ENCODE measurements around the gene ZSWIM5.
"Not testable (repeated sequence)": the region's sequence is repeated elsewhere in the genome, so short reads cannot be mapped to it uniquely, and the experiment has no call there.

ZSWIM5 gene

DNA sequence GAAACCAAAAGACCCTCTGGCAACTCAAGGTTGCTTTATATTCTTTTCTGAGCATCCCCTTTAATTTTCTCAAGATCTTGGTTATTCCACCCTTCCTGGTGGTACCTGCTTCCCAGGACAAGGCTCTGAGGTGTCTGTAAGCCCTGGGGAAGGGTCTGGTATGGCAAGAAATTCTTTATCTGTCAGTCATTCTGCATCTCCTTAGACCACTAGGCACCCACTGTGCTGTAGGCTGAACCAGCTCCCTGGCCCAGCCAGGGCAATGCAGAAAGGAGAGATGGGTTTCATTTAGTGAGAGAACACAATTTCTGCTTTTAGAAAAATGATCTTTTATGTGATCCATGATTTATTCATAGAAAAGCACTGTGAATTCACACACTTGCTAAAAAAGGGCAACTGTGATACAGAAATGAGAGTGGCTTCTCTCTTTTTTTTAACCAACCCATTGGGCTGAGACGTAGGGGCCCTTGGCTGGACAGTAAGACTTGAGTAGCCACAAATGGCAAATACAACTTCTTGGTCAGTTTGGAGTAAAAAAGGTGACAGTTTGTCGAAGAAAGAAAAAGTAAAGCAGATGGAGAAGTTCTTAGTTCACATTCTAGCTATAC is 190.2 kb downstream of the ZSWIM5 start:
- no peak for DNase-seq

DNA sequence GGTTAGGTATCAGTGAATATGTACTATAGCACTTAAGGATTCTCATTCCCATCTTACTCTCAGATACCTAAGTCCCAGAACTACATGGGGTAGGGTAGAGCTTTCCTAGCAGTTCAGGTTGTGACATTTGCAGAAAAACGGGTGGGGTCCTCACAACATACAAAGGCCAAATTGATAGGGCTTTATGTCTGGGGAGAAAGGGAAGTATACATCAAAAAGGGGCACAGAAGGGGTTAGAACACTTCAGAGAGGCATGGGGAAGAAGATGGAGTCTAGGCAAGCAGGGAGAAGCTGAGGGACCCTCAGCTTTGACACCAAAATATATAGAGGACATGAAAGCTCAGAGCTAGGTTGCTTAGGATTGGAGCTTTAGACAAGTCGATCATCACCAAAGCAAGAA is 190.7 kb downstream of the ZSWIM5 start:
- no peak for DNase-seq

DNA sequence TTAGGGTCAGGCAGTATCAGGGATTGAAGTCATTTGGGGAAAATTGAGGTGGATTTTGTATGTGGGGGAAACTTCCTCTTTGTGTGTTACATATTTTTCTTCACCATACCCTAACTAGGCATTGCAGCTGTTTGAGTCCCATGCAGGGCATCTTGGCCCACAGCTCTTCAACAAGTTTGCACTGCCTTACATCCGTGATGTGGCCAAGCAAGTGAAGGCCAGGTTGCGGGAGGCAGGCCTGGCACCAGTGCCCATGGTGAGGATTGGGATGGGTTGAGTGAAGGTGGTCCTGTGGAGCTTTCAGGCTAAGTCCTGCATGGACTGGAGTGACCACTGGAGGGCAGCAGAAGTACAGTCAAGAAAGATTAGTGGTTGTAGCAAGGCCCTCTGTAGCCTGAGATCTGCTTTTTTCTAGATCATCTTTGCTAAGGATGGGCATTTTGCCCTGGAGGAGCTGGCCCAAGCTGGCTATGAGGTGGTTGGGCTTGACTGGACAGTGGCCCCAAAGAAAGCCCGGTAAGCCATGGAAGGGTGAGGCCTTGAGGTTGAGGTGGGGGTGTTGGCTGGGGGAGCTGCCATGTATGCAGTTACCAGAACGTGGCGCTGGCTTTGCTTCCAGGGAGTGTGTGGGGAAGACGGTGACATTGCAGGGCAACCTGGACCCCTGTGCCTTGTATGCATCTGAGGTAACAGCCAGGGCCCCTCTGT is 191.9 kb downstream of the ZSWIM5 start:
- peak; percentile 67 for DNase-seq

DNA sequence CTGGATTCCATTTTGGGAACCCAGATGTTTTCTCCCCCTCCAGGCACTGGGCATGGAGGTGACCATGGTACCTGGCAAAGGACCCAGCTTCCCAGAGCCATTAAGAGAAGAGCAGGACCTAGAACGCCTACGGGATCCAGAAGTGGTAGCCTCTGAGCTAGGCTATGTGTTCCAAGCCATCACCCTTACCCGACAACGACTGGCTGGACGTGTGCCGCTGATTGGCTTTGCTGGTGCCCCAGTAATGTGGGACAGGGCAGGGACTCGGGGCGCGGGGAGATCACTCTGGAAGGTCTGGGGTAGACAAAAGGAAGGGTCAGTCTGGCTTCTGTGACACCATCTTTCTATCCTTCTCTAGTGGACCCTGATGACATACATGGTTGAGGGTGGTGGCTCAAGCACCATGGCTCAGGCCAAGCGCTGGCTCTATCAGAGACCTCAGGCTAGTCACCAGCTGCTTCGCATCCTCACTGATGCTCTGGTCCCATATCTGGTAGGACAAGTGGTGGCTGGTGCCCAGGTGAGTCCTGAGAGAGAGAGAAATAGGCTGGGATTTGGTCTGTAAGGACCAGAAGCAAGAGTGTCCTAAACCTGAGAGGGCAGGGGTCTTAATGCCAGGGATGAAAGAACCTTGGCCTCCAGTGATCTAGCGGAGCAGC is 192.7 kb downstream of the ZSWIM5 start:
- no peak for DNase-seq

DNA sequence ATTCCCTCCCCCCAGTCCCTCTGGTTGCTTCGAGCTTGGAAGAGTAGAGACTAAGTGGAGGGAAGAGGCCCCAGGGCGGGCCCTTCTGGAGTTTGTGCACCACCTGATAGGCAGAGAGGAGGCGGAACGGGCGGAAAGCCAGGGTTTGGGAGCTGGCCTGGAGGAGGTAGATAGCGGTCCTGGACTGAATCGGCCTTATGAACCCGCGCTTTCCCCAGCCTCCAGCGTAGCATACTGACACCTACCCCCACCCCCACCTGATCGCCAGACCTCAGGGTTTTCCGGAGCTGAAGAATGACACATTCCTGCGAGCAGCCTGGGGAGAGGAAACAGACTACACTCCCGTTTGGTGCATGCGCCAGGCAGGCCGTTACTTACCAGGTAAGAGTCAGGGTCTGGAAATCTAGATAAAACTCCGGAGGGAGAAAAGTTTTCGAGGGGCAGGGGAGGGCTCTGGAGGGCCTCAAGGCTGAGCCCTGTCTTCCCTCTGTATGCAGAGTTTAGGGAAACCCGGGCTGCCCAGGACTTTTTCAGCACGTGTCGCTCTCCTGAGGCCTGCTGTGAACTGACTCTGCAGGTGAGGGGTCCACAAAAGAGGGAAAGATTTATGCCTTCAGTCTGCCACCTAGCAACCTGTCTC is 193.6 kb downstream of the ZSWIM5 start:
- peak; percentile 54 for DNase-seq

DNA sequence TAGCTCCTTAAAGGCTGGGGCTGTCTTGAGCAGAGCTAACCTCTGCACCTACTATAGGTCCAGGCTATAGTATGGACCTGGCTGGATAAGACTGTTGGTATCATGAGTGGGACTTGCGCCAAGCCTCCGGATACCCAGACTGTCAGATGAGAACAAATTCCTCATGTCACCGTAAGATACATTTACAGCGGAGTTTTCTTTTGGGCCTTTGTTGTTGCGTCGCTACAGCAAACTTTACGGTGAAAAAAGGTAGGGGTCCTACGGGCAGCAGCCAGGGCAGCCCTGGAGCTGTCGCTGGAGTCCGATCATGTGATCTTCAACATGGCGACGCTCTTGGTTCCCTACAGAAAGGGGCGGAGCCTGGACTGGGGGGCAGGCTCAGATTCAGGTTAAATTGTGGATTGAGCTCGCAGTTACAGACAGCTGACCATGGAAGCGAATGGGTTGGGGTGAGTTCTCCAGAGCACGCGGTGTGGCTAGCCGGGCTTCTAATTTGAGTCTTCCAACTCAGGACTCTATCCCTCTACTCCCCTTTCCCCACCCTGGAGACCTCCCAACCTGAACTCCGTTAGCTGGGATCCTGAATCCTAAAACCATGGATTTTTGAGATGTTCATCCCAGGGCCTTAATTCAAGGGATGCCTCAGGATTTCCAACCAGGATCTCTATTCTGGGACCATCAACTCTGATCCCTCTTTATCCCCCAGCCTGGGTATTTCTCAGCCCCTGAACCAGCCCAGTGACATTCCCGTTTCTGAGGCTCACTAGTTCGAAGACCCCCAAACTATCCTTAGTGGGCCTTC is 194.4 kb downstream of the ZSWIM5 start, which contains the start of gene UROD:
Gene UROD (plus strand): TSS at position 418 of the 802 bp plus-strand sequence. CDS start 12 bp downstream, at position 430.
- DNase-seq, result peak; percentile 98

DNA sequence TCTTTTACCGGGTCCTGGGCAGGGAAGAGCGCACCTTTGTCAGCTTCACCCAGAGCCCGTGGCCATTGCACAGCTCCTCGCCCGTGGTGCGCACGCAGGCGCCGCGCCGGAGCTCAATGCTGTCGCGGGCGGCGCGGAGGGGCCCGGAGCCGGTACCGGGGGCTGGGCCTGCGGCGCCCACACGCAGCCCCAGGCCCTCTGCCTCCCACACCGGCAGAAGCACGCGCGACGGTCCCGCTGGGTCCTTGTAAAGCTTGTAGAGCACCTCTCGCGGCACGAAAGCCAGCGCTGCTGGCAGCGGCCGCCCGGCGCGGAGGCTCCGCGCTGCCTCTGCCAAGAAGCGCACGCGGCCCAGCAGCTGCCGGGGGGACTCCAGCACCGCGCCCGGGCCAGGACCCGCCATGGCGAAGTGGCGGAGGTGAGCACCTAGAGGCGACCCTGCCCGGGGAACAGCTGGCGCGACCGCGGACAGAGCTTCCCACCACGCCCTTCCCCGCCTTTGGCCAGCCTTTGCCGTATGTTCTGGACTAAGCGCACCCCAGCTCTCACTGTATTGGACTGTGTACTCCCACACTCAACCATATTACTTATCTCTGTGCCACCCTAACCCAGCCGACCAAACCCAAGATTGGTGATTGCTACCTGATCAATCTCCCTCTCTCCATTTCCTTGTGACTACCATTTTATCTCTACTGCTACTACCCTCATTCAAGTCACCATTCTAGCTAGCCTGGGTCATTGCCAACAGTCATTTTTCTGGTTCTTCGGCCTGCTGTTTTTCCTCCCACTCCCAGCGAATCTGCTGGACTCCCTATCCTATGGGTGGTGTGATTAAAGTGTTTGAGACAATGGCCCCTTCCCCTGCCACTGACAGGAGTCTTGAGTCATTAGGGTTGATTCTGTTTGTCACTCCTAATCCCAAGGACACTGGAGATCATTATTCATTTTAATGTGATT is 195.3 kb downstream of the ZSWIM5 start, which contains the start of gene HECTD3:
Gene HECTD3 (minus strand): TSS at position 470 of the 957 bp plus-strand sequence. CDS start 67 bp downstream, at position 403.
- peak; percentile 82 for DNase-seq

DNA sequence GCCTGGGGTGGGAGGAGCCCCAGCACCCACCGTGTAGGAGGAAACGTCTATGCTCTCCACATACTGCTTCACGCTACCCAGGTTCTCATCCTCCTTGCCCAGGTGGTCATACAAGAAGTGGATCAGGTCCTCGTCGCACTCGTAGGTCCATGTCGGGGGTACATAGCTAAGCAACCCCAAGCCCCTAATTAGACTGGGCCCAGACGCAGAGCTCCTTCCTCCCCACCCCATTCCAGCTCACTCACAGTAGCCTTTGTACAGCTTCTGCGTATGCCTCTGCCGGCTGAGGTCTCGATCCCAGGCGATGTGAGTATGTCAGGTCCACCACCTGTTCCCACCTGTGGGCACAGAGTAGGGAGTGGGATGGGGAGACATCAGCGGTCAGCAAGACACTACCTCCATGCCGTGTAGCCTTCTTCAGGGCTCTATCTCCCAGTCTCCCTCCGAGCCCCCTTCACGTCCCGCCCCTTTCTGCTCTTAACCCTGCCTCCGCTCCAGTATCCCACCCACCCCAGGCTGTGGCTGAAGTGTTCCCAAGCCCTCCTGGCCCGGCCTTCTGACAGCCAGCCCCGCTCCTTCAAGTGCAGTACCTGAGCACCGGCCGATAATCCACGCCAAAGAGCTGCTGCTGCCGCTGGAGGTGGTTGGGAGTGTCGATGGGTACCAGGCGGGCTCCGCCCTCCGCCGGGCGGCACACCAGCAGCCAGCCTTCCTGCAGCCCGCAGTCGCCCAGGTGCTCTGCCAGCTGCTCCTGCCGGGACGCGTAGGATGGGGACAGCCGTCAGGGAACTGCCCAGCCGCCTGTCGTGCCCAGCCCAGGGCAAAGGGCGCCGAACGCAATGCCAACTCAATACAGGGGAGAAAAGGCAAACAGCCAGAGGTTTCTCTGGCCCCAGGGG is 196.2 kb downstream of the ZSWIM5 start:
- DNase-seq, result peak; percentile 43

DNA sequence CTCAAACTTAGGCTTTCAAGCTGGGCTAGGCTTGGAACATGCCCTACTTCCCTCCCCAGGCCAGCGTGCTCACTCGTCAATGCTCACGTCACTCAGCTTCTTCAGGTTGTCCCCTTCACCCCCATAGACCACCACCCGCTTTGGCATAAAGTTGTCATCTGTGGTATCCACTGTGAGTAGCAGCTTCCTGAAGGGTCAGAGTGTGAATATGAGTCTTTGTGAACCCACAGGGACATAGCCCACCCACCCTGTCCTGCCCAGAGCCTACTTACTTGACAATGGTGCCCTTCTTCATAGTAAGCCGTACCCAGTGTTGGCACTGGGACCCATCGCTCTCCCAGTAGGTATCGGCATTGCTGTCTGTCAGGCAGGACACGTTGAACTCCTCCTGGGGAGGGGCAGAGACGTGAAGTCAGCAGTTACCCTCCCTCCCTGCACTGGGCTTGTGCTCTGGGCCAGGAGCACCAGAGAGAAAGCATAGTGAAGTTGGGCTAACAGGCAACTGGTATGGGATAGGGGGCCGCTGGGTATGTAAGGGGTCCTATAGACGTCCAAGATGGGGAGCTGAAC is 197.0 kb downstream of the ZSWIM5 start:
- no peak for DNase-seq

DNA sequence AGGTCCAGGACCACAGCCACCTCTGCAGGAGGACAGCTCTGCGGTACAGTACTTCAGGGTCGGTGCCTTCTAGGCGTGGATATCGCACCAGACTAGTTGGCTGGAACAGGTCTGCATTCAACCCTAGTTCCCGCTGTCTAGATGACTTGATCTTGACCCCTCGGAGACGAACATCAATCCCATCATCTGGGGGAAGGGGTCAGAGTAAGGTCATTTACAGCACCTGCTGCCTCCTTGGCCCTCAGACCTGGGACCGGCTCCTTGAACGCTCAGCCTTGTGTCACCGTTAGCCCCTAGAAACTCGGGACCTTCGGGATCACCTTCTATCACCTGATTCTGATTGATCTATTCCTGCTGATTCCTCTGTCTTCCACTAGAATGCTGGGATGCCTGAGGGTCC is 197.9 kb downstream of the ZSWIM5 start:
- DNase-seq, result no peak

DNA sequence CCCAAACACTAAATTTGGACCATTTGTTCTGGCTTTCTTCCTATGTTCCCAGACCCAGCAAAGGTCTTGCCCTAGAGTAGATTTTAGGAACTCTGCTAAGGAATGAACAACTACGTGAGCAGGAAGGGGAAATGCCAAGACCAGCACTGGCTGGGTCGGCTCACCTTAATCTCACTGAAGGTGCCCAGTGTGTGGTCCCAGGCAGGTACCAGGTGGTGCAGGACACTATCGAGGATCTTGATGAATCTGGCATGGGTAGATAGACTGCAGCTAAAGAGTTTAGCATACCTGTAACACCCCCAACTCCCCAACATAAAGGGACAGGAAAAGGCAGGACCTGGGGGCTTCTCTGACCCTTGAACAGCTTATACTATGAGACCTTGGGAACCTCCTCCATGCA is 198.3 kb downstream of the ZSWIM5 start:
- no peak for DNase-seq

DNA sequence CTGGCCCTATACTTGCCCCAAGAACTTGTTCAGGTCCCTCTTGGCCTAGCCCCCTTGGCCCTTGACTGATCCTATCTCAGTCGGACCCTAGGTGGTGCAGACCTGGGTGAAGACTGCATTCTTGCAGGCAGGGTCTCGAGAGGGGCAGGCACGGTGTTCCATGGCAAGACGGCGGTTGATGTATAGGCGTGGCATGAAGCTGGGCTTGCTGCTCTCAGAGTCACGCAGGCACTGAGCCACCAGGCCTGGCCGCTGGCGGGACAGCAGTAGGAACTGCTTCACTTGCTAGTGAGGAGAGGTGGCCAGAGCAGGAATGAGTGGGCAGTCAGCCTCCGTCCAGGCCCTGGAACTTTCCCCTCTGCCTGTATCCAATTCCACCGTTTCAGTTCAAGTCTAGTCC is 199.1 kb downstream of the ZSWIM5 start:
- no peak for DNase-seq

DNA sequence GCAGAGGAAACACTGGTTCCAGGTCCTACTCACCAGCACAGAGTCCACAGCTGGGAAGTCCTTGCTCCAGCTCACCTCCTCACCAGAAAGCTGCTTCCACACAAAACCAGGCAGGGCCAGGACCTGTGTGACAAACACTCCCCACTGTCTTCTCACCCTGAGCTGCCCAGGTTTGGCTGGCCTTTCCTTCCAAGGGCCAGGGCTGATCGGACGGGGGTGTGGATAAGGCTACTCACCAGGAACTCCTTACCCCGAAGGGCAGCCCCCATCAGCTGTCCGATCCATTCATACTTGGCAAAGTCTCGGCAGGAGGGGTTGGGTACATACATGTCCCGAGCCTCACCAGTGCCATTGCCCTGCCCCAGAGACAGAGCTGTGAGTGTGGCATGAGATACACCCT is 200.6 kb downstream of the ZSWIM5 start:
- no peak for DNase-seq

DNA sequence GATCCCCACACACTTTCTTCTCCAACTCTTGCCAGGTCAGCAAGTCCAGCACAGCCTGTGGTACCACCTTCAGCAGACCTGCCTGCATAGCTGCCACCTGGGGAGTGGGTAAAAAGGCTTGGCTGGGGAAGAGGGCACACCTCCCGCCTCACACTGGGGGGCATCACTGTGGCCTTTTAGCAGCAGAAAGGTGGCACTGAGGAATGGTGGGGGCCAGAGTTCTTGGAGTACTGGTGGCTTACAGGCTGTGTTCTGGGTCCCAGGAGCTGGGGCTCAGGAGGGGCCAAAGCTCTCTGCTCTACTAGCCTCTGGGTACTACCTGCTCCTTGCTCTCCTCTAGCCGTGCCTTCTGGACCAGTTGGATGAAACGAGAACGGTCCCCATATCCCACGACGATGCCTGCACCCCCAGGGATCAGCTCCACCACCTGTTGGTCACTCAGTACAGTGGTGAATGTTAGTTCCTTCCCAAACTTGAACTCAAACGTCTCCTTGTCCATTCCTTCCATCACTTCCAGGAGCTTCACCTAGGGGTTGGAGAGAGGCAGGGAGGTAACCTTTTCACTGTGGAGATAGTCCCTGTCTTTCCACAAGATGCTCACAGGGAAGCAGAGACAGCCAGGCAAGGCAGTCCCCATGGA is 202.0 kb downstream of the ZSWIM5 start:
- DNase-seq, result no peak

DNA sequence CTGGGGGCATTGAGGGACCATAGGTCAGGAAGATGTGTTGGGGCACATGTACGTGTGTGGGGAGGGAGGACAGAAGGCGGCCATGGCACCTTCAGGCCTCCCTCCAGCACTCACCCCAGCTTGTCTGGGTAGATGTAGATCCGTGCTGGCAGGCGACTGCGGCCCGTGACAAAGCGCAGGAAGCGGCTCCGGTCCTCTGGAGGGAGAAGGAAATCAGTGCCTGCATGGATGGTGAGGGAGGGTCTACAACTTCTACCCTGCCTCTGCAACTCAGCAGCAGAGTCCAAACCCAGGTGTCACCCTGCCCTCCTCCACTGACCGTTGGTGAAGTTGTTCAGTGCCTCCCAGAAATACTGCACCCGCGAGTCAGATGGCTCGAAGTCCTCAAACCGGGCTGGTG is 202.7 kb downstream of the ZSWIM5 start:
- no peak for DNase-seq

DNA sequence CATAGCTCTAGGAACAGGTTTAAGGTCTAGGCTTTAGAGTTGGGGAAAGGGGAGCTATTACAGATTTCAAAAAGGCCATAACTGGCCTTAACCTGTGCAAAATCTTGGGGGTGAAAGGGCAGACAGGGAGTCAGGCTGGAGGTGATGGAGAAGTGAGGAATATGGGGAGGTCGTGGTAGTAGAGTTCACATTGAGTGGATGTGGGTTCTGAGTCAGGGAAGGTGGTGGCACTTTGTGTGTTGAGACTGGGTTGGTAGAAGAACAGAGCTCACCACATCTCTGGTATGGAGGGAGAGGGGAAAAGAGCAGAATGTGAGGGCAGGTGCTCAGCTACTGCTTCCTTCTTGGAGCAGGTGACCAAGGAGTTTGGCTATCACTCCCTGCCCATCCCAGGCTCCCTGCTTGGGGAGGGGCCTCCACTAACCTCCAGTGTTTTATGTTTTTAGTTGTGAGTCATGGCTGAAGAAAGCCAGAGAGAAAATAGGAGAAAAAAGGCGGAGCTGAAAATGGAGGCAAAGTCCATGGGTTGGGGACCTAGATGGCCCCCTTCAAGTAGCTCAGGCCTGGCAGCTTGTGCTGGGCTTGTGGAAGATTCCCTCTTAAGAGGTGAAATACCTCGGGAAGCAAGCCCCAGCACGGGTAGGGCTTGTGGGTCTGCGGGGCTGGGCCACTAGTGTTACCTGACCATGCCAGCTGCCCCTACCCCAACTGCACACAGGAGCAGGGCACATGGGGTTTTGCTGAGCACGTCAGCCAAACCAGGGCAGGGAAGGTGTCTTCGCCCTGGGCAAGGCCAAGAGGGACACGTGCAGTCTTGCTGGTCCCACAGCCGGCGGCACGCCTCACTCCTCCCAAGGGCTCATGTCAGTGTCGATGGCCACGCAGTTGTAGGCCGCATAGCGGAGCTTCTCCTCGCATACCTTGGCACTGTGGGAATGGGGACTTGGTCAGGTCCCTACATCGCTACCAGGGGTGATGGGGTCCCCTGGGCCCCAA is 203.5 kb downstream of the ZSWIM5 start:
- DNase-seq, result no peak

DNA sequence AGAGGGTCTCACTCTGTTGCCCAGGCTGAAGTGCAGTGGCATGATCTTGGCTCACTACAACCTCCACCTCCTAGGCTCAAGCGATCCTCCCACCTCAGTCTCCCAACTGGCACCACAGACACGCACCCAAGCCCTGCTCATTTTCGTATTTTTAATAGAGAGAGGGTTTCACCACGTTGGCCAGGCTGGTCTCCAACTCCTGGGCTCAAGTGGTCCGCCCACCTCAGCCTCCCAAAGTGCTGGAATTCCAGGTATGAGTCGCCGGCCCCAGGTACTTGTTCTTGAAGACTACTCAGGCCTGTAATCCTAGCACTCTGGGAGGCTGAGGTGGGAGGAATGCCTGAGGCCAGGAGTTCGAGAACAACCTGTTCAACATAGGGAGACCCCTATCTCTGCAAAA is 204.8 kb downstream of the ZSWIM5 start:
- DNase-seq, result not testable (repeated sequence)

DNA sequence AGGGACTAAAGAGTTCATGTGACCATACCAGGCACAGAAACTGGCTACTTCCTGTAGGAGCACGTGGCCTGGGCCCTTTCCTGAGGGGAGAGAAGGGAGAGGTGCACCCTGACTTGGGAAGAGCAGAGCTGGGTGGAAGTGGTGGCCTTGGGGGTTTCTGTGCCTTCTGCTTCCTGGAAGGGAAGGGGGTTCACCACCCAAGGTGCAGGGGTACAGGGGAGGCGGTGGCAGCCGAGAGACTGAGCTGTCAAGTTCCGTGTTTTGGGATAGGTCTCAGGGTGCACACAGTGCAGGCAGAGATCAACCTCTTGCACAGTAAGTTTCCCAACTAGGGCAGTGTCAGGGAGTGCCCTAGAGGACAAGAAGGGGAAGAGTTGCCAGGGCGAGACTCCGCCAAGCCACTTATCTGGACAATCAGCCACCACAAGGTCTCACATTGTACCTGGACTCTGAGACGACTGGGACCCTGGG is 205.4 kb downstream of the ZSWIM5 start:
- no peak for DNase-seq

Measured in NCI-H1105 (cell line).